Neural progenitor cell (in vitro differentiated cells): ENCODE measurements around the gene RAD51B.

Source experiments
- CTCF ChIP-seq: fragments of 200-600 bp; sonication (generic); IDR thresholded peaks from 2 replicates; pipeline ENCODE4 v1.5.1; 2017; ENCODE audit warnings: antibody characterized with exemption, mild to moderate bottlenecking
- EZH2 ChIP-seq: fragments of 200-600 bp; sonication (generic); IDR thresholded peaks from 2 replicates; pipeline ENCODE4 v1.6.1; 2017; ENCODE audit warnings: antibody characterized with exemption, mild to moderate bottlenecking, moderate library complexity
- EZH2phosphoT487 ChIP-seq: fragments of 200-600 bp; sonication (generic); IDR thresholded peaks from 2 replicates; pipeline ENCODE4 v1.6.1; 2017; ENCODE audit warnings: antibody characterized with exemption

GRCh38 chr14:68621400-68622365, 802.1 kb downstream of the RAD51B start:
- TF ChIP-seq CTCF (no peak), EZH2 (no peak), EZH2phosphoT487 (no peak)
